ENCODE data around the gene TRPM4. TPM values are rescaled to one million over a fixed set of nuclear protein-coding genes. Genes with fewer than 3 reads are reported as not detected.
"Not testable (repeated sequence)": the region's sequence is repeated elsewhere in the genome, so short reads cannot be mapped to it uniquely, and the experiment has no call there.

TRPM4 gene
- total and polyA plus RNA-seq, 9 donors: 13.1 to 52.5 (median 33.8) TPM

- Histone ChIP-seq H3K4me3 (ENCODE audit: low read length) (no peak overlapping the region), H3K9me3 (replicated peaks; ENCODE audit: control insufficient read depth, low read depth, low read length) (no peaks in the 10 kb centered on the region), H3K36me3 (ENCODE audit: control insufficient read depth, insufficient read depth, low read length) (peaks cover 59% of the 10 kb centered on the region), H3K27ac (ENCODE audit: low read length) (no peak overlapping the region), H3K4me1 (ENCODE audit: control insufficient read depth, insufficient read depth, low read length) (no peaks in the 10 kb centered on the region), H3K27me3 (ENCODE audit: control insufficient read depth, insufficient read depth, low read length) (no peaks in the 10 kb centered on the region)
- WGBS (ENCODE audit: insufficient coverage): 67% methylated on average over 4 of the region's 5 CpGs
- no peak for DNase-seq
These were observed 31.7 kb downstream of the TRPM4 start for GRCh38 chr19:49189259-49189658.

GRCh38 chr19:49190781-49191180 lies 33.2 kb downstream of the TRPM4 start:
- peaks cover 55% of the 10 kb centered on the region for H3K36me3 ChIP-seq (ENCODE audit: control insufficient read depth, insufficient read depth, low read length)
- 100% methylated on average over 3 of the region's 3 CpGs for WGBS (ENCODE audit: insufficient coverage)

GRCh38 chr19:49193822-49194394 lies 36.3 kb downstream of the TRPM4 start:
- 95% methylated on average over 6 of the region's 6 CpGs for WGBS (ENCODE audit: insufficient coverage)

More at GRCh38 chr19:49190781-49191180, 33.2 kb downstream of the TRPM4 start:
- no peaks in the 10 kb centered on the region for H3K9me3 ChIP-seq (replicated peaks; ENCODE audit: control insufficient read depth, low read depth, low read length)
- no peak for DNase-seq
- H3K27me3 ChIP-seq (ENCODE audit: control insufficient read depth, insufficient read depth, low read length): no peaks in the 10 kb centered on the region
- H3K4me1 ChIP-seq (ENCODE audit: control insufficient read depth, insufficient read depth, low read length): no peaks in the 10 kb centered on the region
- H3K4me3 ChIP-seq (ENCODE audit: low read length): no peak overlapping the region
- no peak overlapping the region for H3K27ac ChIP-seq (ENCODE audit: low read length)

GRCh38 chr19:49194408-49194807 lies 36.8 kb downstream of the TRPM4 start:
- Histone ChIP-seq H3K4me3 (ENCODE audit: low read length) (no peak overlapping the region), H3K4me1 (ENCODE audit: control insufficient read depth, insufficient read depth, low read length) (peaks cover 4% of the 10 kb centered on the region), H3K9me3 (replicated peaks; ENCODE audit: control insufficient read depth, low read depth, low read length) (no peaks in the 10 kb centered on the region), H3K27me3 (ENCODE audit: control insufficient read depth, insufficient read depth, low read length) (no peaks in the 10 kb centered on the region), H3K27ac (ENCODE audit: low read length) (no peak overlapping the region), H3K36me3 (ENCODE audit: control insufficient read depth, insufficient read depth, low read length) (peaks cover 39% of the 10 kb centered on the region)
- DNase-seq: no peak
- 91% methylated on average over 4 of the region's 4 CpGs for WGBS (ENCODE audit: insufficient coverage)

More at GRCh38 chr19:49193822-49194394, 36.3 kb downstream of the TRPM4 start:
- no peaks in the 10 kb centered on the region for H3K9me3 ChIP-seq (replicated peaks; ENCODE audit: control insufficient read depth, low read depth, low read length)
- H3K36me3 ChIP-seq (ENCODE audit: control insufficient read depth, insufficient read depth, low read length): peaks cover 44% of the 10 kb centered on the region
- no peak overlapping the region for H3K27ac ChIP-seq (ENCODE audit: low read length)
- no peak for DNase-seq
- no peak overlapping the region for H3K4me3 ChIP-seq (ENCODE audit: low read length)
- peaks cover 4% of the 10 kb centered on the region for H3K4me1 ChIP-seq (ENCODE audit: control insufficient read depth, insufficient read depth, low read length)
- no peaks in the 10 kb centered on the region for H3K27me3 ChIP-seq (ENCODE audit: control insufficient read depth, insufficient read depth, low read length)

- 42% methylated on average over 38 of the region's 40 CpGs for WGBS (ENCODE audit: insufficient coverage)
- Histone ChIP-seq H3K27me3 (ENCODE audit: control insufficient read depth, insufficient read depth, low read length) (no peaks in the 10 kb centered on the region), H3K4me3 (ENCODE audit: low read length) (no peak overlapping the region), H3K9me3 (replicated peaks; ENCODE audit: control insufficient read depth, low read depth, low read length) (no peaks in the 10 kb centered on the region), H3K27ac (ENCODE audit: low read length) (peak overlapping the region; percentile 51), H3K36me3 (ENCODE audit: control insufficient read depth, insufficient read depth, low read length) (peaks cover 32% of the 10 kb centered on the region), H3K4me1 (ENCODE audit: control insufficient read depth, insufficient read depth, low read length) (peaks cover 4% of the 10 kb centered on the region)
- DNase-seq: peak; percentile 49
These were observed 39.1 kb downstream of the TRPM4 start for GRCh38 chr19:49196527-49197240.

- DNase-seq: no peak
- whole genome bisulfite sequencing (ENCODE audit: insufficient coverage): 96% methylated on average over 21 of the region's 29 CpGs
- H3K9me3 ChIP-seq (replicated peaks; ENCODE audit: control insufficient read depth, low read depth, low read length): no peaks in the 10 kb centered on the region
- peaks cover 38% of the 10 kb centered on the region for H3K36me3 ChIP-seq (ENCODE audit: control insufficient read depth, insufficient read depth, low read length)
- no peaks in the 10 kb centered on the region for H3K27me3 ChIP-seq (ENCODE audit: control insufficient read depth, insufficient read depth, low read length)
- no peak overlapping the region for H3K27ac ChIP-seq (ENCODE audit: low read length)
- H3K4me3 ChIP-seq (ENCODE audit: low read length): no peak overlapping the region
- H3K4me1 ChIP-seq (ENCODE audit: control insufficient read depth, insufficient read depth, low read length): peaks cover 4% of the 10 kb centered on the region
These were observed 42.8 kb downstream of the TRPM4 start for GRCh38 chr19:49200238-49200862.

- no peaks in the 10 kb centered on the region for H3K27me3 ChIP-seq (ENCODE audit: control insufficient read depth, insufficient read depth, low read length)
- no peak overlapping the region for H3K27ac ChIP-seq (ENCODE audit: low read length)
- no peak for DNase-seq
These were observed 43.5 kb downstream of the TRPM4 start for GRCh38 chr19:49201042-49201441.

GRCh38 chr19:49205114-49205513 lies 47.5 kb downstream of the TRPM4 start:
- H3K9me3 ChIP-seq (replicated peaks; ENCODE audit: control insufficient read depth, low read depth, low read length): no peaks in the 10 kb centered on the region
- H3K36me3 ChIP-seq (ENCODE audit: control insufficient read depth, insufficient read depth, low read length): peaks cover 30% of the 10 kb centered on the region
- peaks cover 2% of the 10 kb centered on the region for H3K4me1 ChIP-seq (ENCODE audit: control insufficient read depth, insufficient read depth, low read length)
- 79% methylated on average over 4 of the region's 7 CpGs for WGBS (ENCODE audit: insufficient coverage)
- no peak overlapping the region for H3K4me3 ChIP-seq (ENCODE audit: low read length)
- peak; percentile 51 for DNase-seq
- H3K27me3 ChIP-seq (ENCODE audit: control insufficient read depth, insufficient read depth, low read length): no peaks in the 10 kb centered on the region
- no peak overlapping the region for H3K27ac ChIP-seq (ENCODE audit: low read length)

More at GRCh38 chr19:49201042-49201441, 43.5 kb downstream of the TRPM4 start:
- peaks cover 42% of the 10 kb centered on the region for H3K36me3 ChIP-seq (ENCODE audit: control insufficient read depth, insufficient read depth, low read length)
- 82% methylated on average over 4 of the region's 7 CpGs for WGBS (ENCODE audit: insufficient coverage)
- no peaks in the 10 kb centered on the region for H3K9me3 ChIP-seq (replicated peaks; ENCODE audit: control insufficient read depth, low read depth, low read length)
- H3K4me1 ChIP-seq (ENCODE audit: control insufficient read depth, insufficient read depth, low read length): peaks cover 4% of the 10 kb centered on the region
- H3K4me3 ChIP-seq (ENCODE audit: low read length): no peak overlapping the region

- WGBS (ENCODE audit: insufficient coverage): no CpG with 5 or more reads among the region's 4 CpGs
- Histone ChIP-seq H3K36me3 (ENCODE audit: control insufficient read depth, insufficient read depth, low read length) (peaks cover 17% of the 10 kb centered on the region), H3K4me1 (ENCODE audit: control insufficient read depth, insufficient read depth, low read length) (peaks cover 24% of the 10 kb centered on the region)
- H3K4me3 ChIP-seq (ENCODE audit: low read length); H3K27me3 ChIP-seq (ENCODE audit: control insufficient read depth, insufficient read depth, low read length); H3K27ac ChIP-seq (ENCODE audit: low read length); DNase-seq; H3K9me3 ChIP-seq (replicated peaks; ENCODE audit: control insufficient read depth, low read depth, low read length): not testable (repeated sequence)
These were observed 51.9 kb downstream of the TRPM4 start for GRCh38 chr19:49209502-49209901.

- peaks cover 24% of the 10 kb centered on the region for H3K4me1 ChIP-seq (ENCODE audit: control insufficient read depth, insufficient read depth, low read length)
- peak overlapping the region; percentile 29 for H3K27ac ChIP-seq (ENCODE audit: low read length)
- no peaks in the 10 kb centered on the region for H3K27me3 ChIP-seq (ENCODE audit: control insufficient read depth, insufficient read depth, low read length)
- 13% methylated on average over 48 of the region's 50 CpGs for WGBS (ENCODE audit: insufficient coverage)
- H3K4me3 ChIP-seq (ENCODE audit: low read length): peak overlapping the region; percentile 31
- H3K9me3 ChIP-seq (replicated peaks; ENCODE audit: control insufficient read depth, low read depth, low read length): no peaks in the 10 kb centered on the region
- H3K36me3 ChIP-seq (ENCODE audit: control insufficient read depth, insufficient read depth, low read length): peaks cover 17% of the 10 kb centered on the region
- DNase-seq: peak; percentile 58
These were observed 52.7 kb downstream of the TRPM4 start for GRCh38 chr19:49210108-49210900.
